Activated naive CD8-positive, alpha-beta T cell treated with anti-CD3 and anti-CD28 coated beads, Interleukin-2, amount 10 ng/mL, durations not matched to agents 7 days and 5 days (primary cell): ENCODE results near the gene RUFY3. TPM values are rescaled to one million over a fixed set of nuclear protein-coding genes. Genes with fewer than 3 reads are reported as not detected.

ENCODE experiments used
- ATAC-seq: fragments of 150-1000 bp; cut with Tn5 transposase; one replicate; pipeline ENCODE4 v1.10.0; 2021; ENCODE audit warnings: low read depth, moderate library complexity
- POLR2A ChIA-PET: fragments of 350-600 bp; sonication (Branson Sonifier 250); formaldehyde crosslinking; loops from one replicate; lab custom pipeline; 2021; ENCODE audit warnings: antibody characterized with exemption; lab: Charles Lee
- DNase-seq: peaks from one replicate; pipeline ENCODE4 v3.0.0; 2021
- H3K27ac Mint-ChIP-seq: one replicate; pipeline ENCODE4 v1.8.0; 2022; ENCODE audit warnings: mild to moderate bottlenecking, mixed read lengths
- H3K27me3 Mint-ChIP-seq: one replicate; pipeline ENCODE4 v1.8.0; 2022; ENCODE audit warnings: mild to moderate bottlenecking, moderate library complexity, mixed read lengths
- H3K36me3 Mint-ChIP-seq: one replicate; pipeline ENCODE4 v1.8.0; 2021; ENCODE audit warnings: mild to moderate bottlenecking, mixed read lengths
- H3K4me1 Mint-ChIP-seq: one replicate; pipeline ENCODE4 v1.8.0; 2021; ENCODE audit warnings: mixed read lengths
- H3K4me3 Mint-ChIP-seq: one replicate; pipeline ENCODE4 v1.8.0; 2022; ENCODE audit warnings: mild to moderate bottlenecking, moderate library complexity, mixed read lengths
- H3K9me3 Mint-ChIP-seq: one replicate; pipeline ENCODE4 v1.8.0; 2021; ENCODE audit warnings: mixed read lengths
- total RNA-seq, 2 experiments: library from RNA; stranded (reverse); gene quantifications; one replicate each; pipeline ENCODE4 v1.2.3, GENCODE V29; 2021

RUFY3 gene
- total RNA-seq, 2 experiments from 2014 or later = 38.0 to 38.5 TPM

- Mint-ChIP-seq H3K36me3 (peaks cover 2% of the 10 kb centered on the region), H3K4me3 (no peak overlapping the region), H3K4me1 (no peaks in the 10 kb centered on the region), H3K27ac (no peak overlapping the region), H3K27me3 (no peaks in the 10 kb centered on the region), H3K9me3 (no peaks in the 10 kb centered on the region)
- ATAC-seq = no peak
- DNase-seq = no peak
- POLR2A ChIA-PET = interaction anchor here (0.6 kb wide), 1 partner anchor 18 kb away, joined by 4 read pairs; no protein-coding TSS in a partner anchor
These were observed 127.5 kb downstream of the RUFY3 start for GRCh38 chr4:70849291-70849690.

- no peak overlapping the region for H3K27ac Mint-ChIP-seq
- no peaks in the 10 kb centered on the region for H3K9me3 Mint-ChIP-seq
- H3K27me3 Mint-ChIP-seq = no peaks in the 10 kb centered on the region
- POLR2A ChIA-PET = no interaction called here
- ATAC-seq (no peak), DNase-seq (no peak)
- H3K36me3 Mint-ChIP-seq = peaks cover 2% of the 10 kb centered on the region
- H3K4me1 Mint-ChIP-seq = no peaks in the 10 kb centered on the region
- H3K4me3 Mint-ChIP-seq = no peak overlapping the region
These were observed 133.7 kb downstream of the RUFY3 start for GRCh38 chr4:70855464-70855863.

Other genes with a start within 250 kb of the RUFY3 start
- not detected for gene MUC7, start 249.8 kb upstream of the RUFY3 start, total RNA-seq
- not detected for gene AMTN, start 203.4 kb upstream of the RUFY3 start, total RNA-seq
- gene AMBN, start 129.7 kb upstream of the RUFY3 start, total RNA-seq = not detected
- gene ENAM, start 93.2 kb upstream of the RUFY3 start, total RNA-seq = not detected
- gene JCHAIN, start 55.5 kb upstream of the RUFY3 start, total RNA-seq = under 1 TPM in 1 of 2 experiments, not detected in 1; 0.60 TPM
- gene UTP3, start 33.4 kb upstream of the RUFY3 start, total RNA-seq = 10 to 100 TPM; 35.7 to 39.1 TPM
- gene GRSF1, start 117.9 kb downstream of the RUFY3 start, total RNA-seq = 10 to 100 TPM; 58.6 to 61.0 TPM
- 10 to 100 TPM; 13.3 to 14.0 TPM for gene MOB1B, start 180.4 kb downstream of the RUFY3 start, total RNA-seq